Measurements from ENCODE around the gene ARHGAP28.

DNA sequence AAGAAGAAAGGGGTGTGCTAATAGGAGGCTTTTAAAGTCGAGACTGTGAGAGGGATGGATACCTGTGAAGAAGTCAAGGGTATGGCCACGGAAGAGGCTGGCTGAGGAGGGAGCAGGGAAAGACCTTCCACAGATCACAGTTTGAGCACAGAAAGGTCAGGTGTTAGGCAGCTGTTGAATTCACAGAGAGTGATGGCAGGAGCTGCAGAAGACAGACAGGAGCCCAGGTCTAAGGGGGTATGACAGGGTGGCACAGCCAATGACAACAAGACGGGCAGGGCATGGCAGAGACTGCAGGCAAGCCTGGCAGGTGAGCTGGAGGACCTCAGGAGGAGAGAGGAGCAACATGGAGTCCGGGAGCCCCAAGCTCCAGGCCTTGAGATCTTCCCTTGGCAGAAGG, 225.0 kb downstream of the ARHGAP28 start:
- TF ChIP-seq POLR2A (IDR thresholded peaks at IDR 0.05; ENCODE audit: low read depth, low read length), result no peak
- TF ChIP-seq SPI1 (IDR thresholded peaks at IDR 0.05; ENCODE audit: low read depth, low read length), result no peak
- TF ChIP-seq TAF1 (IDR thresholded peaks at IDR 0.05; ENCODE audit: low read depth, low read length), result no peak
- no peak for TF ChIP-seq POLR2AphosphoS5 (IDR thresholded peaks at IDR 0.05; ENCODE audit: low read depth, low read length)

Data from GM12891 (cell line).